HG03571 (cell line): ENCODE results near the gene UHRF1.
"Not testable (repeated sequence)": the region's sequence is repeated elsewhere in the genome, so short reads cannot be mapped to it uniquely, and the experiment has no call there.

Experiments used
- ATAC-seq: cut with Tn5 transposase; IDR thresholded peaks from one replicate; pipeline ENCODE4 v1.9.1; 2021; ENCODE audit not compliant: unreplicated experiment

The UHRF1 gene

GRCh38 chr19:4933528-4933927 is 24.2 kb downstream of the UHRF1 start:
- no peak for ATAC-seq

DNA sequence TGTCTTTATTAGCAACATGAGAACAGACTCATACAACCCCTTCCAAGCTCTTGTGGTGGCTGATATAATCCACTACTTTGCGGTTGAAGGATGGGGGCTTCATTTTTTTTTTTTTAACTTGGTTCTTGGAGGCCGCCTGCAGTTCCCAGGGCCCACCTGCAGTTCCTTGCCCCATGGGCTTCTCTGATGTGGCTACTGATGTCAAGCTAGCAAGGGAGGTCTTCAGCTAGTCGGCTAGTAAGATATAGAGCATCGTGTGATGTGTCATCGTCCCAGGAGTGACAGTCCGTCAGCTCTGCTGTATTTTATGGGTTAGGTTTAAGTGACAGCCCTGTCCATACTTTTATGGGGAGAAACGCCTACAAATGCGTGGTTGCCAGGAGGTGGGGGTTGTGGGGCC is 26.1 kb downstream of the UHRF1 start:
- ATAC-seq: no peak

DNA sequence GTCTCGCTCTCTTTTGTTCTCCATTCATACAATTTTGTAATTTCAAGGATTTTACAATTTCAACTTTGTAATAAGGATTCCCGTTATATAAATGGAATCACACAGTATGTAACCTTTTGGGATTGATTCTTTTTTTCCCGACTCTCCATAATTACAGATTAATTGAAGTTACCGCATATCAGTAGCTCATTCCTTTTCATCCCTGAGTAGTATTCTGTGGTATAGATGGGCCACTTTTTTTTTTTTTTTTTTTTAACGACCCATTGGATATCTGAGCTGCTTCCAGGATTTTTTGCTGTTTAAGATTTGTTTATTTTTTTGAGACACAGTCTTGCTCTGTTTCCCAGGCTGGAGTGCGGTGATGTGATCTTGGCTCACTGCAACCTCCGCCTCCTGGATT is 27.8 kb downstream of the UHRF1 start:
- no peak for ATAC-seq

- not testable (repeated sequence) for ATAC-seq
These were observed 29.2 kb downstream of the UHRF1 start for GRCh38 chr19:4938461-4938860.

- ATAC-seq: no peak
These were observed 30.2 kb downstream of the UHRF1 start for GRCh38 chr19:4939466-4939865.

- ATAC-seq: not testable (repeated sequence)
These were observed 32.4 kb downstream of the UHRF1 start for GRCh38 chr19:4941638-4942169.

DNA sequence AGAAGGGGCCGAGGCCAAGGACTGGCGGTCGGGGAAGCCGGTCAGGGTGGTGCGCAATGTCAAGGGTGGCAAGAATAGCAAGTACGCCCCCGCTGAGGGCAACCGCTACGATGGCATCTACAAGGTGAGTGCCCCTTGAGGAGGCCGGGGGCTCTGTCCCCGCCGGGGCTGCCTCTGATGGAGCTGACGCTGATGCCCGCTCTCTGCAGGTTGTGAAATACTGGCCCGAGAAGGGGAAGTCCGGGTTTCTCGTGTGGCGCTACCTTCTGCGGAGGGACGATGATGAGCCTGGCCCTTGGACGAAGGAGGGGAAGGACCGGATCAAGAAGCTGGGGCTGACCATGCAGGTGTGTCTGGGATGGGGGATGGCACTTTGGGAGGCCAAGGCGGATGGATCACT is 41.3 kb downstream of the UHRF1 start:
- ATAC-seq: not testable (repeated sequence)

DNA sequence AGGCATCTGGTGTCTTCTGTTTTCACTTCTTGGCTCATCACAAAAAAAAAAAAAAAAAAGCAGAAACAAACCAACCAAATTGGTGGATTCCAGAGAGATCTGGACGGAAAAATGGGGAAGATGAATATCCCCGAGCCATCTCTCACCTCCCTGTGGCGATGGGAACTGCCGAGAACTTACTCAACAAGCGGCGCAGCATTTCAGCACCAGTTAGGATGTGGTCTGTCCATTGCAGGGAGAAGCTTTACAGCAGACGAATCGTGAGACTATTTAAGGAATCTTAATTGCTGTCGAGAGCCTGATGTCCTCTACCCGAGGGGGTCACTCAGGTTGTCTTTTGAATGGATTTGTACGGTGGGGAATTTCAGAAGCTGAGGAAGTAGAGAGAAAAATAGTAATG is 42.4 kb downstream of the UHRF1 start:
- no peak for ATAC-seq

DNA sequence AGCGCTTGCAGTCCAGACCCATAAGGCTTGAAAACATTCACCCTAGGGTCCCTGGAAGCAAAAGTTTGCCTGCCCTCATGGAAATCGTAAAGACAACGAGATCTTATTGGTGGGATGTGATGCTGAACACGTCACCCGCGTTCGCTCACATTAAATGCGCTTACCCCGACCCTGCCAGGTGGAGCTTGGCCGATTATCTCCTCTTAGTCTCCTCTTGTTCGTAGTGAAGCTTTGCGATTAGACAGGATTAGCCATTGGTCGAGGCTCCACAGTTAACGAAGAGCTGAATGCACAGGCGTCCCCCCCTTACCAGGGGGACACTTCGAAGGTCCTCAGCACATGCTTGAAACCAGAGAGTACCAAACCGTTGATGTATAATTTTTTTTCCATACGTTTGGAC is 43.6 kb downstream of the UHRF1 start:
- ATAC-seq: no peak

DNA sequence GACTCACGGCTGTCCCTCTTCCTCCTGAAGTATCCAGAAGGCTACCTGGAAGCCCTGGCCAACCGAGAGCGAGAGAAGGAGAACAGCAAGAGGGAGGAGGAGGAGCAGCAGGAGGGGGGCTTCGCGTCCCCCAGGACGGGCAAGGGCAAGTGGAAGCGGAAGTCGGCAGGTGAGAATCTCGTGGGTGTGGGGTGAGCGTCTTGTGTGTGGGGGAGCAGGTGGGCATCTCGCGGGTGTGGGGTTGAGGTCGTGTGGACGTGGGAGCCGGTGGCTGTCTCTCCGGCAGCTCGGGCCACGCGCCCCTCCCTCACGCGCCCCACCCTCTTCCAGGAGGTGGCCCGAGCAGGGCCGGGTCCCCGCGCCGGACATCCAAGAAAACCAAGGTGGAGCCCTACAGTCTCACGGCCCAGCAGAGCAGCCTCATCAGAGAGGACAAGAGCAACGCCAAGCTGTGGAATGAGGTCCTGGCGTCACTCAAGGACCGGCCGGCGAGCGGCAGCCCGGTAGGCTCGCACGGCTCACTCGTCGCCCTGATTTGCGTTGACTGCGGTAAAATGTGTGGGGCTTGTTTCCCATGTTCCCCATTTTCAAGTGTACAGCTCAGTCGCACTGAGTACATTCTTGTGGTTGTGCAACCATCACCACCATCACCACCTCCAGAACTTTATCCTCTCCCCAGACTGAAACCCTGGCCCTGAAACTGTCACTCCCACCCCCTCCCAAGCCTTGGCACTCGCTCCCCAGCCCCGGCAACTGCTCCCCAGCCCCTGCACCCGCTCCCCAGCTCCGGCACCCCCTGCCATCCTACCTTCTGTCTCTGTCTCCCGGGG is 45.2 kb downstream of the UHRF1 start:
- not testable (repeated sequence) for ATAC-seq

- no peak for ATAC-seq
These were observed 46.0 kb downstream of the UHRF1 start for GRCh38 chr19:4955274-4955673.

- ATAC-seq: no peak
These were observed 48.7 kb downstream of the UHRF1 start for GRCh38 chr19:4957981-4958380.

DNA sequence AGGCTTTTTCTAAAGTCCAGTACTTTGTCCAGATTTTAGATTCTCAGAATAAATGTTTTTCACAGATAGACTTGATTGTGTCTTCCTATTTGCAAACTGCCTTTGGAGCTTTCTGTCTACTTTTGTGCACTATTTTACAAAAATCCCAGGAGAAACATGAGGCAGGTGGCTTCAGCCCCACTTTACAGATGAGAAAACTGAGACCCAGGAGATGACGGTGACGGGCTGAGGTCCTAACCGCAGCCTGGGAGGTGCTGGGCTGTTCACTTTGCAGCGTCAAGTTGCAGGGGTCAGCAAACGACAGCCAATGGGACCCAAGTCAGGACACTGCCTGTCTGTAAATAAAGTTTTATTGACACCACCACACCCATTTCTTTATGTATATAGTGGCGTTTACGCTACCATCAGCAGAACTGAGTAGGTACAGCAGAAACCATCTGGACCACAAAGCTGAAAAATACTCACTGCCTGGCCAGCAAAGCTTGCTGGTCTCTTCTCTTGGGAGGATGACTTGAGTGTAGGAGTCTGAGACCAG is 52.9 kb downstream of the UHRF1 start:
- no peak for ATAC-seq

GRCh38 chr19:4965061-4965460 is 55.8 kb downstream of the UHRF1 start:
- ATAC-seq: no peak

DNA sequence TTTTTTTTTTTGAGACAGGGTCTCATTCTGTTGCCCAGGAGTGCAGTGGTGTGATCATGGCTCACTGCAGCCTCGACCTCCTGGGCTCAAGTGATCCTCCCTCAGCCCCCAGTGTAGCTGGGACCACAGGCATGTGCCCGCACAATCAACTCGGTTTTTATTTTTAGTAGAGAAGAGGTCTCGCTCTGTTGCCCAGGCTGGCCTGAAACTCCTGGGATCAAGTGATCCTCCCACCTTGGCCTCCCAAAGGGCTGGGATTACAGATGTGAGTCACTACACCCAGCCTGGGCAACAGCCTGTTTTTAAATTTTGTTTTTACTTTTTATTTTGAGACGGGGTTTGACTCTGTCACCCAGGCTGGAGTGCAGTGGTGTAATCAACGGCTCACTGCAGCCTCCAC is 57.3 kb downstream of the UHRF1 start:
- ATAC-seq: no peak

- no peak for ATAC-seq
These were observed 58.6 kb downstream of the UHRF1 start for GRCh38 chr19:4967738-4968461.

DNA sequence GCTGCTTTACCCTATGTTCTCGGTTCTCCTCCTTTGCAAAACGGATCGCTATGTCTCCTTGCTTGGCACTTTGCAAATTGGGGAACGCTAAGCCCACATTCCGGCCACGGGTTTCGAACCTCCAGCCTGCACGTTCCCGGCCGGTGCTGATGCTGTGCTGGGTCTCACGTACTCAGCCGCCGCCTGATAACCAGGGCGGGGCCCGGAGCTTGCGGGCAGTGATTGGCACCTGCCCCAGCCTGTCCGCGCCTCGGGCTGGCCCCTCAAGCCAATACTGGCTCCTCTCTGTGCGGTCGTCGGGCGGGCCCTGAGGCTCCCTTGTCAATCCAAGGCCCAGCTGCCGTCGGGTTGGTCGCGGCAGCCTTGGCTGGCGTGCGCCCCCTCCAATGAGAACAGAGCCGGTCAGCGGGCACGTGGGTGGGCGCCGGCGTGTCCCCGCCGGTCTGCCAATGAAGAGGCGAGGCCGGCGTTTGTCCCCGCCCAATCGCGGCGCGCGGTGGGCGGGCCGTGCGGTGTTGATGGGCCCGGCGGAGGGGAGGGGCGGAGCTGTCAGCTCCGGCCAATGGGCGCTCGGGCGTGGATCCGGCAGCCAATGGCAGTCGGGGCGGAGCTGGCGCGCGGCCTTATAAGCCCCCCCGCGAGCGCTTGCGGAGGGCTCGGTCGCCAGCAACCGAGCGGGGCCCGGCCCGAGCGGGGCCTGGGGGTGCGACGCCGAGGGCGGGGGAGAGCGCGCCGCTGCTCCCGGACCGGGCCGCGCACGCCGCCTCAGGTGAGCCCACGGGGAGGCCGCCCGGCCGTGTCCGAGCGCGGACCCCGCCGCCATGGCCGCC is 59.4 kb downstream of the UHRF1 start, which contains the start of gene KDM4B:
KDM4B (plus strand) TSS at position 652 of the 830 bp plus-strand sequence. CDS start 63,778 bp downstream, outside the sequence.
- peak; percentile 89 for ATAC-seq

- no peak for ATAC-seq
These were observed 60.0 kb downstream of the UHRF1 start for GRCh38 chr19:4969292-4969771.

- no peak for ATAC-seq
These were observed 60.7 kb downstream of the UHRF1 start for GRCh38 chr19:4969772-4970531.
